ENCODE measurements around the gene MYPOP. TPM values are rescaled to one million over a fixed set of nuclear protein-coding genes. Genes with fewer than 3 reads are reported as not detected.

MYPOP gene
- total and polyA plus RNA-seq, 2 of the 13 experiments (the other 11 are each of a cell fraction or from before 2014, with no cell fraction given): 2.3 to 2.7 TPM

- WGBS (ENCODE audit: low lambda C conversion rate): 28% methylated on average over 18 of the region's 73 CpGs
- FAIRE-seq: peak; percentile 92
- peaks cover 1 to 13% of the 10 kb centered on the region in 2 experiments; a peak in 3 of 5 replicates for H3K36me3 ChIP-seq (replicated peaks in 1 of 2; ENCODE audit: control insufficient read depth in 1 of 2, insufficient read depth in 2 of 2, low read length in 2 of 2)
- peaks cover 40% of the 10 kb centered on the region for H3K4me1 ChIP-seq (ENCODE audit: insufficient read depth, low read length)
- in situ Hi-C loops (cut with HindIII; ENCODE audit: extremely low pct_ligation_motif_present, low pct_unique_long_range_greater_than_20kb) (loop anchor here (10.0 kb wide), 1 partner anchor 172 kb away; no protein-coding TSS in a partner anchor), intact Hi-C loops (cut with micrococcal nuclease; ENCODE audit: unreplicated experiment) (no loop called here)
- BruUV-seq (replicated peaks): no TSS peak
- peak; percentile 85 for ATAC-seq
- H3K4me2 ChIP-seq (ENCODE audit: low read depth, low read length): peak overlapping the region; percentile 91
- POLR2A ChIA-PET: interaction anchor here (0.7 to 3.4 kb wide), 16 partner anchors 8 to 173 kb away, joined by 3 to 24 read pairs (median 4); partner anchors contain the start of genes CCDC61, FOXA3, IRF2BP1 and SIX5
- DNase-seq (ENCODE audit: low spot score): peak; percentile 94
- H2AFZ ChIP-seq (ENCODE audit: low read length): no peak overlapping the region
- peaks cover 0 to 3% of the 10 kb centered on the region in 2 experiments; a peak in 2 of 5 replicates for H3K27me3 ChIP-seq (ENCODE audit: control insufficient read depth in 1 of 2, insufficient read depth in 2 of 2, low read length in 2 of 2)
- CTCF ChIA-PET (ENCODE audit: low intra/inter-chr PET ratio, low total read pairs): interaction anchor here (1.6 kb wide), 1 partner anchor 19 kb away, joined by 4 read pairs; no protein-coding TSS in a partner anchor
- H3K4me3 ChIP-seq (replicated peaks in 1 of 3; ENCODE audit: insufficient read depth in 1 of 3, low read depth in 2 of 3, low read length in 3 of 3): peak overlapping the region; percentile 50 to 83 (median 66)
- H3K27ac ChIP-seq (ENCODE audit: extremely low read length, insufficient read depth, low read length): peak overlapping the region; percentile 42
- no peaks in the 10 kb centered on the region for H4K20me1 ChIP-seq (ENCODE audit: insufficient read depth, low read length)
- H3K79me2 ChIP-seq (ENCODE audit: insufficient read depth, low read length): peaks cover 17% of the 10 kb centered on the region
- H3K9me3 ChIP-seq (ENCODE audit: low read length): no peaks in the 10 kb centered on the region
- H3K9ac ChIP-seq (ENCODE audit: insufficient read depth, low read depth, low read length): peak overlapping the region; percentile 79
- TF ChIP-seq GATA4 (IDR thresholded peaks at IDR 0.05; ENCODE audit: borderline replicate concordance, low read depth): 0 out of 2 replicates have a peak, but pooled peaks have one; percentile 26
- TF ChIP-seq ZNF691 (CRISPR knock-in tag; IDR thresholded peaks at IDR 0.05; ENCODE audit: borderline replicate concordance, low read depth): no peak
- TF ChIP-seq SOX13 (IDR thresholded peaks at IDR 0.05): no peak
- peak in 1 of 2 experiments; percentile 16; a peak in 1 of 4 replicates for TF ChIP-seq SOX13 (CRISPR knock-in tag; conservative IDR thresholded peaks at IDR 0.05 in 1 of 2, IDR thresholded peaks at IDR 0.05 in 1 of 2)
- TF ChIP-seq TFE3 (CRISPR knock-in tag; IDR thresholded peaks at IDR 0.05): no peak
- no peak for TF ChIP-seq AHDC1 (CRISPR knock-in tag; IDR thresholded peaks at IDR 0.05; ENCODE audit: borderline replicate concordance)
- TF ChIP-seq ARHGAP35 (CRISPR knock-in tag; IDR thresholded peaks at IDR 0.05; ENCODE audit: borderline replicate concordance): peak; percentile 88
- TF ChIP-seq MYC (CRISPR knock-in tag; IDR thresholded peaks at IDR 0.05; ENCODE audit: borderline replicate concordance): peak; percentile 35; the same call in 1 of the 2 replicates
Observed at GRCh38 chr19:45902651-45903625, 525 bp upstream of the MYPOP start.
